ENCODE results near the gene CD93.

Gene CD93, protein sequence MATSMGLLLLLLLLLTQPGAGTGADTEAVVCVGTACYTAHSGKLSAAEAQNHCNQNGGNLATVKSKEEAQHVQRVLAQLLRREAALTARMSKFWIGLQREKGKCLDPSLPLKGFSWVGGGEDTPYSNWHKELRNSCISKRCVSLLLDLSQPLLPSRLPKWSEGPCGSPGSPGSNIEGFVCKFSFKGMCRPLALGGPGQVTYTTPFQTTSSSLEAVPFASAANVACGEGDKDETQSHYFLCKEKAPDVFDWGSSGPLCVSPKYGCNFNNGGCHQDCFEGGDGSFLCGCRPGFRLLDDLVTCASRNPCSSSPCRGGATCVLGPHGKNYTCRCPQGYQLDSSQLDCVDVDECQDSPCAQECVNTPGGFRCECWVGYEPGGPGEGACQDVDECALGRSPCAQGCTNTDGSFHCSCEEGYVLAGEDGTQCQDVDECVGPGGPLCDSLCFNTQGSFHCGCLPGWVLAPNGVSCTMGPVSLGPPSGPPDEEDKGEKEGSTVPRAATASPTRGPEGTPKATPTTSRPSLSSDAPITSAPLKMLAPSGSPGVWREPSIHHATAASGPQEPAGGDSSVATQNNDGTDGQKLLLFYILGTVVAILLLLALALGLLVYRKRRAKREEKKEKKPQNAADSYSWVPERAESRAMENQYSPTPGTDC

GRCh38 chr20:23086056-23086566, at the start of gene CD93:
Gene CD93 (minus strand): TSS chr20:23086324. CDS start chr20:23086192, 132 bp downstream.
- DNase-seq, result peak; percentile 51

- DNase-seq, result no peak
Observed at GRCh38 chr20:23133560-23133998, 47.5 kb upstream of the CD93 start.

DNA sequence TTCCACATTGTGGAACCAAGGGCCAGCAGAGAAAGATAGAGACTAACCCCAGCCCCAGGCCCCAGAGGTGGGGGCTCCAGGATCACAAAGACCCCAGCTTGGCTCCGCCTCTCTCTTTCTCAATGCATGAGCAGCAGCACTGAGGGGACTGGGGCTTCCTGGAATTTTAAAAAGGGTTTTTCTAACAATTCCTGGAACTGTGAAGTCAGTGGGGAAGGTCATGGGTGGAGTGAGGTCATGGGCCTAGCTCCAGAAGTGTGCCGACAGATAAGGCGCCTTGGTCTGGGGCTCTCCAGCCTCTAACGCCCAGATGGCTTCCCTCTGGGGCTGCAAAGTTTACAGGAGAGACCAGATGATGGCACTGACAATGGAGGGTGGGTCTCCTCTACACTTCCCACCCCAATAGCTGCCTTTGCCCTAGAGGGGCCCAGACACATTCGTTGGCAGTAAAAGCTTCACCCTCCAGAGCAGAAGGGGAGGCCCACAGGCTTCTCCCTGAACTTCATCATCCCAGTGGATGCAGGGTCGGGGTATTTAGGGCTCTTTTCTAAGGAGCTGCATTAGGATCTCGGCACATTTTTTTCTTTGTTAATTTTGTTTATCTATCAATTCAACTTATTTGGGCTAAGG, 46.9 kb upstream of the CD93 start:
- DNase-seq, result no peak

- DNase-seq, result peak; percentile 29
Observed at GRCh38 chr20:23132293-23132929, 46.3 kb upstream of the CD93 start.

DNA sequence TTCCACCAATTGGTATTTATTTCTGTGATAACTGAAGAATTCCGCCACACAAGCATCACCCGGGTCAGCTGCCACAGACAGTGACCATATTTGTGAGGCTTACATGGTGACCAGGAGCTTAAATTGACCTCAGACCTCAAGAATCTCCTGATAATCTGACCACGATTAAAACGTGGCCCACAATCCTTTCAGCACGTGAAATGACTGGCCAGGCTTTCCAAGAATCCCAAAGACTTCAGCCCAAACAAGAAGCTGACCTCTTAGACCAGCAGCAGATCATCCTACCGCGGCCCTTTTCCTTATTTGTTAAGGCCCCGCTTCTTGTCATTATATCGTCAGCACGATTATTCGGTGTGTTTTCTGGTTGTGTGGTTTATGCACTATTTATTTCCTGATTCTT, 45.6 kb upstream of the CD93 start:
- no peak for DNase-seq

DNA sequence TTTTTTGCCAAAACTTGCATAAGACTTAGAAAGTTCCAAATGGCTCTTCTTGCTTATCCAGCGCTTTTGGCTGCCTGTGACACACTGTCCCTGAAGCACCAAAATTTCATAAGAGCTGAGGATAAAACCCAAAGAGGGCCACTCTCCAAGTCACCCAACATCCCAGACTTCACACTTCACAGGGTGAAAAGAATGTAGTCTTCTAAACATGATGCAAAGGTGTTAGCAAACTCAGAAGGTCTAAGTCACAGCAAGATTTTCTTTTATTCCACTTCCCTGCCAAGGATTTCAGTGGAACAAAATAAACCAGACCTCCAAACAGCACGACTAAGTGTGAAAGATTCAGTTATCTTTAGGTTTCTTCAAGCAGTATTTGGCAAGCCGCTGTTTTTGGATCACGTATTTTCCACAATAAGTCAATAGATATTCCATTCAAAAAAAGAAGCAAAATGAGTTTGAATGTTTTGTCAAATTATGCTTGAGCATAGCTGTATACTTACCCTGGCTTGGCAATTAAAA, 44.6 kb upstream of the CD93 start:
- no peak for DNase-seq

DNA sequence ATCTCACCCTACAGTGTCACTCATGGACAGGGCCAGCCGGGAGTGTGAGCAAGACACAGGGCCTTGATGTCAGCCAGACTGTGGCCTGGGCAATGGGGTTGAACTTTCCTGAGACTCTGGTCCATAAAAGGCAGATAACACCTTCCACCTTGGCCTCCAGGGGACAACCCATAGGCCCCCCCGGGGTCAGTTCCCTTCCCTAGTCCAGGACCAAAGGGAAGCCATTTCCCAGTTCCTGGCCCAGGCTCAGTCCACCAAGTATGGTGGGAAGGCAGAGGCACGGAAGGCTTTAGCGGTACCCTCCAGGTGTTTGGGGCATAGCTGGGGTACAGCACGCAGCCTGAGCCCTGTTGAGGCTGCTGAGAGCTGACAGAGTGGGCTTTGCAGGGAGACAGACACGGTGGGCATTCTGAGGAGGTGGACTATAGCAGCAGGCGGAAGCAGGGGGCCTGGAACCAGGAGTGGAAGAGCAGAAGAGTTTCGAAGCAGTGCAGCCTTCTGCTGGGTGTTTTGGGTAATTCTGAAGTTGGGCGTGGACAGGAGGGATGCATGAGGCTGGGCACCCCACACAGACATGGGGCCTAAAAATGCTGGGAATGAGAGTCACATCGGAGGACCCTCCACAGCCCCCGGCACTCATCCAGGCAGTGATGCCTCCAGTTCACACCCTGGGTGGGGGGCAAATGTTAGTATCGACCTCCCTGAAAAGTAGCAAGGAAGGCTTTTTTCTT, 43.9 kb upstream of the CD93 start:
- DNase-seq, result no peak

GRCh38 chr20:23129266-23129665, 43.1 kb upstream of the CD93 start:
- DNase-seq, result no peak

DNA sequence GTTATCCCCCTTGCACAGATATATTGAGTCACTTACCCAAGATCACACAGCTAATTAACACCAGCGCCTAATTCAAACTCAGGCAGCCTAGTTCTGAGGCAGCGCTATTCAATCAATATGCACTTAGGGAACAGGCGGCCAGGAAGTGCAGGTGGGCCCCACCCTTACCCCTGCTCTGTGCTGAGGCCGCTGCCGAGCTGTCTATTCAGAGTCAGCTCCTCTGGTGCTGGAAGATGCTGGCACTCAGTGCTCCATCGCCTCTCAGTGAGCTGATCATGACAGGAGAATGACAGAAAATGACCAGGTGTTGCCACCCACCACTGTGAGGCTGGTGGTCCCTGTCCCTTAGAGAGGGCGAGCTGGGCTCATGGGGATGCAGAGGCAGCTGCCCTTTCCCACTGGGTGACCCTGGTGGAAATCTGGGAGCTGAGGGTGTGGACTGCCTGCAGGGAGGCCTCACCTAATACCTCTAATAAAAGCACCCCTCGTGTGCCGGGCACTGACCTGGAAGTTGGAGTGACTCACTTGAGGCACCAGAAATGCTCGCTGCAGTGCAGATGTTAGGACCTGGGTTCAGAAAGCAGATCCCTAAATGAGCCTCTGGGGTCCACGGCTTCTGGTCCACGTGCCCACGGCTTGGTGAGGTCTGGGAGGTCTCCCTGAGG, 42.5 kb upstream of the CD93 start:
- no peak for DNase-seq

DNA sequence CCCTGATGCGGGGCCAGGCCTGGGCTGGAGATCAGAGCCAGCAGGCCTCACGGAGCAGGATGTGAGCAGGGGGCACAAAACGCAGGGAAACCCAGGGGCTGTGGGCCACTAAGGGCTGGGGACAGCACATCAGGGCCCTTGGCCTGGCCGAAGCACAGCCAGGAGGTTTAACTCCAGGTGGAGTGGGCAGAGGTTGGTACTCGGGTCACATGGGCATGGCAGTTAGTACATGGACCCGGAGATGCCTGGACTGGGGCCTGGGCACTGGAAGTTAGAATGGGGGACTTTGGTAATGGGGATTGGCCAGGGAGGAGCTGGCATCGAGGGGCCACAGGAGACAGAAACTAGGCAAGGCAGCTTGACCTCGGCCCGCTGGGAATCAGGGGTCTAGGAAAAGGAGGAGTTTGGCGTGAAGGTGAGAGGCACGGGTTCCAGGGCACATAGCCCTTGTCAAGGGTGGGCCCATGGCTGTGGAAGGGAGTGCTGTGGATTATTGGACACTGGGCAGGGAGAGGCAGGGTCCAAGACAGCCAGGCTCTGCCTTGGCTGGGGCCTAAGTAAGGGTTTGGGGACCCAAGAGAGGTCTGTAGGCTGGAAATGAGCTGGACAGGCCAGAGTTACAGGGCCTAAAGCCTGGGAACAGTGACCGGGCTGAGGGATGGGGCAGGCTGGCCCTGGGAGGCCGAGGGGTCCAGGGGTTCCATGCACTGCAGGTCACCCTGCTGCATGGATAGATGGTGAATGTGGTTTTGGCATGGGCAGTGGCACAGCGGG, 41.6 kb upstream of the CD93 start:
- no peak for DNase-seq

DNA sequence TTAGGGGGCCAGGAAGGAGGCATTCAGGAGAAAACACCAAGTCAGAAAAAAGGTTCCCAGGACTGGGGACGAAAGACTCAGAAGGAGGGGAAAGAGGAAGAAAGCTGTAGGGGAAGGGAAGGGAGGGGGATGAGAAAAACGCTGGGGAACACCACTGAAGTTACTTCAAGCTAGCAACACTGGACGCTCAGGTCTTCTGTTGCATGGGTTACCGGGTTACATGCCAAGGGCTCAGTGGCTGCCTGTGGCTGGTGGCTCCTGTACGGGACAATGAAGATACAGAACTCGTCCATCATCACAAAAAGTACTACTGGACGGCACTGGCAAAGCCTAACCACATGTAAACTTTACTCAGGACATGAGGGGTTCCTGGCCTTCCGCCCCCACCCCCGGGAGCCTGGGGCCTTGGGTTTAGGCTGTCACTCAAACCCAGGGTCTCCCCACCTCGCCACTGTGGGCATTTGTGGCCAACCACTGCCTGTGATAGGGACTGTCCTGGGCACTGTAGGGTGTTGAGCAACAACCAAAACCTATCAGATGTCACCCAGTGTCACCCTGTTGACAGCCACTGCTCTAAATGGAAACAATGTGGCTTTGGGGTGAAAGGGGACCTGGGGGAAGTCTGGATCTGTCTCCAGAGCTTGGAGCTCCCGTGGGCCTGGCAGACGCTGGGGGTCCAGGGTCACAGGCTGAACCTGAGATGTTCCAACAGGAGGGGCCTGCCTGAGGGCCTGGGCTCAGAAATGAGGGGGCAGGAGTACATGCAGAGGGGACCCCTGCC, 40.3 kb upstream of the CD93 start:
- DNase-seq, result peak; percentile 18

DNA sequence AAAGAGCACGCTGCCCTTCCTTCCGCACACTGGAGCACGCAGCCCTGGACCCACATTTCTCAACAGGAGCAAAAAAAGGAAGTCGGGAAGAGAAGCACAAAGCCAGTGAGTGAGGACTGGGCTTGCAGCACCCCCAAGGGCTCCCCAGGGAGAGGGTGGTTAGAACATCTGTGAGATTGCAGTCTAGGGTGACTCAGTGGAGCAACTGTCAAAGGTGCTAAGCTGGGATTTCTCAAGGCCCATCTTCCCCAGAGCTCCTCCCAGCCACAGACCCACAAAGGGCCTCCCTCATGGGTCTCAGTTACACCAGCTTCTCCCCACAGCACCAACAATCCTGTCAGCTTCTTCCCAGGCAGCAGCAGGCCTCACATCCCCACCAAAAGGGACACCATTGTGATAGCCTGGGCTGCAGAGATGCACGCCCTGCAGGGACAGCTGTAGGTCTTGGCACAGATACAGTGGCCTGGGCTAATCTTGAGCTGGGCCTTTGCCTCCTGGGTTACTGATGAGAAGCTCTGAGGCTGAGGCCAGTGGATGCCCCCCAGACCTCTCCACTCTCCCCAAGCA, 39.6 kb upstream of the CD93 start:
- peak; percentile 69 for DNase-seq

DNA sequence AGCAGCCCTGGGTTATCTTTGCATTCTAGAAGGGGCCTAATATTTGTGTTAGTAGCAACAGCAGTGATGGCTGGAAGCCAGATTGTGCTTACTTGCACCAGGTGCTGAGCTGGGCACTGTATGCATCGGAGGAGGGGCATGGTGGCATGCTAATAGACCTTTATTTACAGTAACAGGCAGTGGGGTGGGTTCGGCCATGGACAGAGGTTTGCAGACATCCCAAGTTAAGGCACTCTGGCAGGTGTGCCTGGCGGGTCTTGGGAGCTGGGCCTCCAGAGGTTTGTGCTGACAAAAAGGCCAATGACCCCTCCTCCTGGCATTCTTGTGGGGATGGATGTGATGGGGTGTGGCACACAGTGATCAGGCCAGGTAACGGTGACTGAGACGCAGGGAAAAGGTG, 39.0 kb upstream of the CD93 start:
- DNase-seq, result no peak

- DNase-seq, result no peak
Observed at GRCh38 chr20:23123886-23124285, 37.8 kb upstream of the CD93 start.

GRCh38 chr20:23122796-23123655, 36.9 kb upstream of the CD93 start:
- no peak for DNase-seq

GRCh38 chr20:23122321-23122720, 36.2 kb upstream of the CD93 start:
- no peak for DNase-seq

- no peak for DNase-seq
Observed at GRCh38 chr20:23121751-23122320, 35.7 kb upstream of the CD93 start.
